ENCODE measurements around the gene HSD3B7.
A peak's percentile ranks its signal among the peaks of the same experiment; 100 is the strongest.

The HSD3B7 gene

GRCh38 chr16:30983898-30984610 is 953 bp upstream of the HSD3B7 start:
- no peak for DNase-seq

GRCh38 chr16:30985401-30986128 is 558 bp downstream of the HSD3B7 start:
- DNase-seq = no peak

GRCh38 chr16:30986129-30986991 is 1.4 kb downstream of the HSD3B7 start:
- DNase-seq = no peak

GRCh38 chr16:30987581-30988190 is 2.7 kb downstream of the HSD3B7 start:
- no peak for DNase-seq

- DNase-seq = no peak
Observed at GRCh38 chr16:30989469-30990047, 4.6 kb downstream of the HSD3B7 start.

- no peak for DNase-seq
Observed at GRCh38 chr16:30990105-30990504, 5.1 kb downstream of the HSD3B7 start.

GRCh38 chr16:30991052-30991451 is 6.0 kb downstream of the HSD3B7 start:
- no peak for DNase-seq

GRCh38 chr16:30992276-30992780 is 7.3 kb downstream of the HSD3B7 start:
- DNase-seq = no peak

- no peak for DNase-seq
Observed at GRCh38 chr16:30992931-30993816, 8.2 kb downstream of the HSD3B7 start.

GRCh38 chr16:30995927-30996323 is 10.9 kb downstream of the HSD3B7 start:
- DNase-seq = no peak

GRCh38 chr16:30996324-30996984 is 11.4 kb downstream of the HSD3B7 start:
- no peak for DNase-seq

- peak in 1 of 2 donors; percentile 14 for DNase-seq
Observed at GRCh38 chr16:30996985-30997724, 12.1 kb downstream of the HSD3B7 start.

GRCh38 chr16:30997725-30998711 is 13.0 kb downstream of the HSD3B7 start:
- DNase-seq = no peak

GRCh38 chr16:30998852-30999761 is 14.1 kb downstream of the HSD3B7 start:
- DNase-seq = no peak

- no peak for DNase-seq
Observed at GRCh38 chr16:31000671-31001382, 15.8 kb downstream of the HSD3B7 start.

GRCh38 chr16:31001507-31002249 is 16.7 kb downstream of the HSD3B7 start:
- DNase-seq = no peak

Data from hippocampal formation (tissue), 2 donors.